Gastrocnemius medialis (tissue), 4 donors: ENCODE data around the gene GABRG3. TPM values are rescaled to one million over a fixed set of nuclear protein-coding genes. Genes with fewer than 3 reads are reported as not detected.

Experiments
- ATAC-seq, 2 donors: fragments of 150-250 bp; one replicate each; pipeline ENCODE4 v1.9.1; 2016
- DNase-seq, 2 donors: peaks; one replicate each; pipeline ENCODE4 v3.0.0-alpha.2; 2019
- H3K27ac ChIP-seq, 4 donors: fragments of 200-600 bp; sonication (generic); 1 replicate in 1 of 4; 2 replicates in 3 of 4; pipeline ENCODE4 v1.5.1; 2016 to 2018; ENCODE audit warnings: mild to moderate bottlenecking in 2 of 4, moderate library complexity in 1 of 4
- H3K27me3 ChIP-seq, 3 donors: fragments of 200-600 bp; sonication (generic) in 2 of 3; 1 replicate in 1 of 3; 2 replicates in 2 of 3; pipeline versions ENCODE4 v1.5.1 to v1.6.0; 2016 to 2019; ENCODE audit warnings: mild to moderate bottlenecking in 1 of 3, moderate library complexity in 1 of 3
- H3K36me3 ChIP-seq, 2 donors: fragments of 200-600 bp; sonication (generic) in 1 of 2; one replicate each; pipeline ENCODE4 v1.5.1; 2017 to 2018
- H3K4me1 ChIP-seq, 2 donors: fragments of 200-600 bp; sonication (generic) in 1 of 2; one replicate each; pipeline ENCODE4 v1.5.1; 2016 to 2017; ENCODE audit warnings: mild to moderate bottlenecking in 2 of 2
- H3K4me3 ChIP-seq, 4 donors: fragments of 200-600 bp; sonication (generic) in 3 of 4; 1 replicate in 1 of 4; 2 replicates in 3 of 4; pipeline ENCODE4 v1.5.1; 2016 to 2019; ENCODE audit warnings: mild to moderate bottlenecking in 2 of 4
- H3K9me3 ChIP-seq, 3 donors: fragments of 200-600 bp; sonication (generic) in 2 of 3; 1 replicate in 1 of 3; 2 replicates in 2 of 3; pipeline ENCODE4 v1.5.1; 2016 to 2019
- POLR2A ChIP-seq, 2 donors: fragments of 450-650 bp; IDR thresholded peaks; one replicate each; pipeline ENCODE4 v1.6.1; 2017; ENCODE audit warnings: antibody characterized with exemption in 2 of 2, mild to moderate bottlenecking in 2 of 2, moderate library complexity in 2 of 2
- in situ Hi-C, 4 donors: fragments of 200-750 bp; cut with MboI; loops; one replicate each; pipeline versions ENCODE4 v1.15.0 to v1.8.0; 2017; ENCODE audit warnings: low sequenced_read_pairs in 4 of 4
- intact Hi-C: fragments of 100-400 bp; cut with DNase I; formaldehyde crosslinking; loops from one replicate; pipeline ENCODE4 v1.15.1; 2023; ENCODE audit warnings: low total_unique reads
- total RNA-seq, 4 donors: library from RNA; depleted of rRNA; stranded (reverse); fragments of >200 nt; gene quantifications; one replicate each; pipeline versions ENCODE4 v1.1.0 to v1.2.3, GENCODE V29; 2016
- TF ChIP-seq, protein P1 (sequence below), 5 experiments: fragments of 450-650 bp in 3 of 5; fragments of 200-600 bp in 2 of 5; sonication (generic) in 2 of 5; IDR thresholded peaks in 4 of 5; conservative IDR thresholded peaks in 1 of 5; 1 replicate in 4 of 5; 2 replicates in 1 of 5; pipeline ENCODE4 v1.5.1; 2016 to 2019; ENCODE audit warnings: antibody characterized with exemption in 5 of 5, mild to moderate bottlenecking in 3 of 5, moderate library complexity in 3 of 5

The GABRG3 gene
- total RNA-seq, 4 donors from 2014 or later, result not detected

DNA sequence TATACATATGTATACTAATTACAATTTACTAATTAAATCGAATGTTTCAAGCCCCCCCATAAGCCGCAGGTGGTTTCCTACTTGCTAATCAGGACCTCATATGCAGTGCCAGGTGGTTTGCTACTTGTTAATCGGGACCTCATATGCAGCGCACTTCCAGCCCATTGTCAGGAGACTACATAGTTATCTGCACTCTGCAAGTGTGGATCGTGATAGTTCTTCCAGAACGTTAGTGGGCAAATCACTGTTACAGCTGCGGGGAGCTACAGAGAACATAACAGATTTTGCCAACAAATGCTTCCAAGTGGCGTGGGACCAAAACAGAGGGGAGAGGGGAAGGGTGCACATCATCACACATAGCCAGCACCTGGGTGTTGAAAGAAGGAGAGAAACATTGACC lies 558.4 kb downstream of the GABRG3 start:
- Histone ChIP-seq H3K9me3 (no peaks in the 10 kb centered on the region), H3K27me3 (no peaks in the 10 kb centered on the region), H3K4me1 (no peaks in the 10 kb centered on the region), H3K36me3 (no peaks in the 10 kb centered on the region), H3K4me3 (no peak overlapping the region), H3K27ac (no peak overlapping the region)
- DNase-seq (no peak), ATAC-seq (no peak)
- TF ChIP-seq, protein P1, sequence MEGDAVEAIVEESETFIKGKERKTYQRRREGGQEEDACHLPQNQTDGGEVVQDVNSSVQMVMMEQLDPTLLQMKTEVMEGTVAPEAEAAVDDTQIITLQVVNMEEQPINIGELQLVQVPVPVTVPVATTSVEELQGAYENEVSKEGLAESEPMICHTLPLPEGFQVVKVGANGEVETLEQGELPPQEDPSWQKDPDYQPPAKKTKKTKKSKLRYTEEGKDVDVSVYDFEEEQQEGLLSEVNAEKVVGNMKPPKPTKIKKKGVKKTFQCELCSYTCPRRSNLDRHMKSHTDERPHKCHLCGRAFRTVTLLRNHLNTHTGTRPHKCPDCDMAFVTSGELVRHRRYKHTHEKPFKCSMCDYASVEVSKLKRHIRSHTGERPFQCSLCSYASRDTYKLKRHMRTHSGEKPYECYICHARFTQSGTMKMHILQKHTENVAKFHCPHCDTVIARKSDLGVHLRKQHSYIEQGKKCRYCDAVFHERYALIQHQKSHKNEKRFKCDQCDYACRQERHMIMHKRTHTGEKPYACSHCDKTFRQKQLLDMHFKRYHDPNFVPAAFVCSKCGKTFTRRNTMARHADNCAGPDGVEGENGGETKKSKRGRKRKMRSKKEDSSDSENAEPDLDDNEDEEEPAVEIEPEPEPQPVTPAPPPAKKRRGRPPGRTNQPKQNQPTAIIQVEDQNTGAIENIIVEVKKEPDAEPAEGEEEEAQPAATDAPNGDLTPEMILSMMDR (IDR thresholded peaks at IDR 0.05 in 4 of 5, conservative IDR thresholded peaks at IDR 0.05 in 1 of 5), result no peak
- no peak for TF ChIP-seq POLR2A (IDR thresholded peaks at IDR 0.05)
- in situ Hi-C loops (no loop called here), intact Hi-C loops (no loop called here)

DNA sequence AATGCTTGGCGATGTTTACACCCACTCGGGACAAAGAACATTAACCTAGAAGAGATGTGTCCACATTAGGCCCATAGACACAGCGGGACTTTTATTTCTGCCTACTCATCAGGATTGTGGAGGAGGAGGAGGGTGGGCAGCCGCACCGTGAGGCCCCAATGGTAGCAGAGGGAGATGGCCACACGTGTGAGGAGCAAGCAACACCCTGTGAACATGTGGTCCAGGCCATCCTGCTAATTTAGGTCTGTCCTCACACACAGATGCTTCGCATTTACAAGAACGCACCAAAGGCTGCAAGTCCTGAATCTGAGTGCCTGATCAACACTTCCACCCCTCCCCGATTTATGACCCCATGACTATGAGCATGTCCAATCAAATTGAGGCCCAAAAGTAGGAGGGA lies 560.0 kb downstream of the GABRG3 start:
- Histone ChIP-seq H3K4me1 (no peaks in the 10 kb centered on the region), H3K27ac (no peak overlapping the region), H3K27me3 (no peaks in the 10 kb centered on the region), H3K36me3 (no peaks in the 10 kb centered on the region), H3K9me3 (no peaks in the 10 kb centered on the region), H3K4me3 (no peak overlapping the region)
- in situ Hi-C loops, result no loop called here
- intact Hi-C loops, result no loop called here
- DNase-seq, result no peak
- TF ChIP-seq POLR2A (IDR thresholded peaks at IDR 0.05), result no peak
- TF ChIP-seq, protein P1 (IDR thresholded peaks at IDR 0.05 in 4 of 5, conservative IDR thresholded peaks at IDR 0.05 in 1 of 5), result no peak
- ATAC-seq, result no peak

DNA sequence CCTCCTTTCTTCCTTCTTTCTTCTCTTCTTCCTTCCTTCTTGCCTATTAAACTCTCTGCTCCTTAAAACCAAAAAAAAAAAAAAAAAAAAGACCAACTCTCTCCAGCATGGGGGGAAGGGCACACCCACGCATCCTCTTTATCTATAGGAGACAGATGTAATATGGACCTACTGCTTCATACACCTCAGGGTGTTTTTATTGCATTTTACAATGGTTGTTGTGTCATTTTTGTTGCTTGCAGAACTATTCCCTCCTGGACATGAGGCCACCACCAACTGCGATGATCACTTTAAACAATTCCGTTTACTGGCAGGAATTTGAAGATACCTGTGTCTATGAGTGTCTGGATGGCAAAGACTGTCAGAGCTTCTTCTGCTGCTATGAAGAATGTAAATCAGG lies 561.4 kb downstream of the GABRG3 start:
- in situ Hi-C loops (no loop called here), intact Hi-C loops (no loop called here)
- DNase-seq, result no peak
- no peak for ATAC-seq
- TF ChIP-seq, protein P1 (IDR thresholded peaks at IDR 0.05 in 4 of 5, conservative IDR thresholded peaks at IDR 0.05 in 1 of 5), result no peak
- TF ChIP-seq POLR2A (IDR thresholded peaks at IDR 0.05), result no peak
- H3K4me1 ChIP-seq, result no peaks in the 10 kb centered on the region
- no peaks in the 10 kb centered on the region for H3K9me3 ChIP-seq
- H3K27me3 ChIP-seq, result no peaks in the 10 kb centered on the region
- H3K36me3 ChIP-seq, result no peaks in the 10 kb centered on the region
- H3K4me3 ChIP-seq, result no peak overlapping the region
- H3K27ac ChIP-seq, result no peak overlapping the region

DNA sequence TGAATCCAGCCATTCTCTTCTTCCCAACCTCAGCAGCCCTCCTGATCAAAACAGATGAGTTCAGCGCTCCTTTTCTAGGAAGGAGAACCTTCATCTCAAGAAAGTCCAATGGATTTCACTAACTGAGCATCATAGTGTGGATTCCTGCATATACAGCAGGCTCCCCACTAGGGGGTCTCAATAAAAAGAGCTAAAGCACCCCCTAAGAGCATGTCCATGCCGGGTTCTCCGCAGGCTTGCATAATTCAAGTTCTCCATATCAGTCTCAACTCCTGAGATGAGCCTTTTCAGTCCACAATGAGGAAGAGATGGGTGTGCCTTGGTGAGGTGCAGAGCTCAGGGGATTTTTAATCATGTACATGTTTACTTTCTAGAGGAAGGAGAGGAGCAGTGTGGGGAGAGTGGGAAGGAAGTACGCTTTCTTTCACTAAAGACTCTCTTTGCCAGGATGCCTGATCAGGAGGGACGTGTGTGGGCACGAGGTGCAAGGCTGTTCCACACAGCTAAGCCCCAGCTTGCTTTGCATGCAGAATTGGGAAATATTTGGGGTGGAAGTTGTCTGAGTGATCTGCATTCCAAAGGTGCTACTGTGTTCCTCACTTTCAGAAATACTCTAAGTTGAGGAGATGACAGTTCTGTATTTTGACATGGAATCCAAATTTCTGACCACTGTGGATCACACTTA lies 564.6 kb downstream of the GABRG3 start:
- no peaks in the 10 kb centered on the region for H3K9me3 ChIP-seq
- no peak overlapping the region for H3K4me3 ChIP-seq
- no peaks in the 10 kb centered on the region for H3K27me3 ChIP-seq
- ATAC-seq (no peak), DNase-seq (no peak)
- intact Hi-C loops (no loop called here), in situ Hi-C loops (no loop called here)
- H3K36me3 ChIP-seq, result no peaks in the 10 kb centered on the region
- TF ChIP-seq, protein P1 (IDR thresholded peaks at IDR 0.05 in 4 of 5, conservative IDR thresholded peaks at IDR 0.05 in 1 of 5), result no peak
- no peak for TF ChIP-seq POLR2A (IDR thresholded peaks at IDR 0.05)
- no peak overlapping the region for H3K27ac ChIP-seq
- no peaks in the 10 kb centered on the region for H3K4me1 ChIP-seq

DNA sequence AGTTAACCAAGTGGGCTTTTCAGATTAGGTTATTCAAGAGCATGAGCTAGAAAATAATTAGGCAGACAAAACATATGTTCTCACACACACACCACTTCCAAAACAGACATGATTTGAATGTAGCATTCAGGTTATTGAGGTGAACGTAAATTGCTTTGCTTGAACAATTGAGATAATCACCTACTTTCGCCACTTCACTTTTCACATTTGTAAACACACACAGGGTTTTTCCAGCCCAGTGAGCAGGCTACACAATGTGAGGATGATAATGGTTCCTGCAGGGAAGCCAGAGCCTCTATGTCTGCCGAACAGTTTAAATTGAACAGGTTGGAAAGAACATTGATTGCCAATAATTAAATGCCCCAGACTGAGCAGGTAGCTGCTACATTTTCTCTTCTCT lies 567.3 kb downstream of the GABRG3 start:
- ATAC-seq, result no peak
- Histone ChIP-seq H3K36me3 (no peaks in the 10 kb centered on the region), H3K27ac (no peak overlapping the region), H3K4me1 (no peaks in the 10 kb centered on the region), H3K4me3 (no peak overlapping the region), H3K9me3 (no peaks in the 10 kb centered on the region), H3K27me3 (no peaks in the 10 kb centered on the region)
- no peak for TF ChIP-seq POLR2A (IDR thresholded peaks at IDR 0.05)
- TF ChIP-seq, protein P1 (IDR thresholded peaks at IDR 0.05 in 4 of 5, conservative IDR thresholded peaks at IDR 0.05 in 1 of 5), result no peak
- no peak for DNase-seq
- in situ Hi-C loops, result no loop called here
- intact Hi-C loops, result no loop called here
